ENCODE measurements around the gene EPS8L1.
"Not testable (repeated sequence)": the region's sequence is repeated elsewhere in the genome, so short reads cannot be mapped to it uniquely, and the experiment has no call there.

The EPS8L1 gene

DNA sequence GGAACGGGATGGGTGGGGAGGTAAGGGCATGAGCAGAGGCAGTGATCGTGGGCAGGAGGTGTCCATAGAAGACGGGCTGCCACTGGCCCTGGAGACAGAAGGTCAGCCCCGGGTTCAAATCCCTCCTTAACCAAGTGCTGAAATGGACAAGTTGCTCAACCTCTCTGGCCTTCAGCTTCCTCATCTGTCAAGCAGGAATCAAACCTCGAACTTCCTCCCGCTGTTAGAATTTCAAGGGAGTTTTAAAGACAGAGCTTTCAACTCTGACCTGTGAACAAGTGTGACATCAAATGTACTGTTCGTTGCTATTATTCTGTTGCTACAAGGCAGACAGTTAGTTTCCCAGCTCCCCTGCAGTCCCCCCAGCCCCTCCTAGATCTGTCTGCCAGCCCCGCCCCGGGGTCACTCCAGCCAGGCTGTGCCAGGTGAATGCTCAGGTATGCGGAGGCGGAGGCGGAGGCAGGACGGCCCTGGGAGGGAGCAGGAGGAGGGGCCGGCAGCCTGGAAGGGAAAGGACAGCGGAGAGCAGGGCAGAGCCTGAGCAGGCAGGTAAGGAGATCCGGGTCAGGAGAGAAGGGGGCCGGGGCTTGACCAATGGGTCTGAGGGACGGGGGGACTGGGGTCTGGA, at the start of gene EPS8L1:
Gene EPS8L1, plus strand, starts transcription at position 499 of the 628 bp plus-strand sequence. CDS start 576 bp downstream, outside the sequence.
- no peak for DNase-seq (ENCODE audit: low read depth in 2 of 2)

DNA sequence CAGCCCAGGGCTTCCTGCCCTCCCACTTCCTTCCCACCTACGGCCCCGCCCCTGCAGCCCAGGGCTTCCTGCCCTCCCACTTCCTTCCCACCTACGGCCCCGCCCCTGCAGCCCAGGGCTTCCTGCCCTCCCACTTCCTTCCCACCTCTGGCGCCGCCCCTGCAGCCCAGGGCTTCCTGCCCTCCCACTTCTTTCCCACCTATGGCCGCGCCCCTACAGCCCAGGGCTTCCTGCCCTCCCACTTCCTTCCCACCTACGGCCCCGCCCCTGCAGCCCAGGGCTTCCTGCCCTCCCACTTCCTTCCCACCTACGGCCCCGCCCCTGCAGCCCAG, 48.6 kb upstream of the EPS8L1 start:
- DNase-seq (ENCODE audit: low read depth in 2 of 2) = not testable (repeated sequence)

DNA sequence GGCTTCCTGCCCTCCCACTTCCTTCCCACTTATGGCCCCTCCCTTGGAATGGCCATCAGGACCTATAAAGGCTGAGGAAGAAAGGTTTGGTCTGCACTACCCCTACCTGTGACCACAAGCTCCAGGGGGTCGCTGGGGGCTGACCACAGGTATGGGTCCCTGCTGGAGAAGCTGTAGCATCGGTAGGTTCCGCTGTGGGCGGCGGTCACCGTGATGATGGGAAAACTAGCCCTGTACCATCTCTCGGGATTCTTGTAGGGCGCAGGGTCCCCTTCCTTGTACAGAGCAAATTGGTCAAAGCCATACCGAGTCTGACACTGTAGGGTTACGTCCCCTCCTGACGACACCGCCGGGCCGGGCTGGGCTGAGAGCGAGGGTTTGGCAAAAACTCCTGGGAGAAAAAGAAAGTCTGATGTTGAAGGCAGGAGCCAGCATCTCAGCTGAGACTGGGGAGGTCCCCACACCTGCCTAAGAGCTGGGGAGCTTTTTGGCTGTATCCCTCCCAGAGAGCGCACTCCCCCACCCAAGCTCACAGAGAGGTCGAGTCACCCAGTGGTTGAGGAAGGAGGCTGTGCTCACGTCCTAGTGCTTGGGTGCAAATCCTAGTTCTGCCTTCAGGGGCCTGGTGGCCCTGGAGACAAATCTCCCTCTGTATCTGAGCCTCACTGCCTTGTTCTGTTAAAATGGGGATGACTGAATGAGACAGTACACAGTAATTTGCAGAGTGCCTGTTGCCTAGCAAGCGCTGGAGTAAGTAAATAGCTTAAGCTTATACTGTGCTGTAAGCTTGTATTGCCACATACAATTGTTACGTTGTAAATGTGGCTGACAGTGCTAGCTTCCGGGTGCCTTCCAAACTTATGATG, 48.0 kb upstream of the EPS8L1 start:
- no peak for DNase-seq (ENCODE audit: low read depth in 2 of 2)

DNA sequence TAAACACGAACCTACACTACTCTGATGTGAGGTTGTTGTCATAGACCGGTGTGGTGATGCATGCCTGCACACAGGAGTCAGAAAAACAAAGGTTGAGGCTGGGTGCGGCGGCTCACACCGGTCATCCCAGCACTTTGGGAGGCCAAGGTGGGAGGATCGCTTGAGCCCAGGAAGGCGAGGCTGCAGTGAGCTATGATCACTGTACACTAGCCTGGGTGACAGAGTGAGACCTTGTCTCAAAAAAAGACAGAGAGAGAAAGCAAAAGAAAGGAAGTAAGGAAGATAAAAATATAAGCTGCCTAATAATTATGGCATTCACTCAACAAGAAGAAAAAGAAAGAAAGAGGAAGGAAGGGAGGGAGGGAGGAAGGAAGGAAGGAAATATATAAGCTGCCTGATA, 46.9 kb upstream of the EPS8L1 start:
- no peak for DNase-seq (ENCODE audit: low read depth in 2 of 2)

DNA sequence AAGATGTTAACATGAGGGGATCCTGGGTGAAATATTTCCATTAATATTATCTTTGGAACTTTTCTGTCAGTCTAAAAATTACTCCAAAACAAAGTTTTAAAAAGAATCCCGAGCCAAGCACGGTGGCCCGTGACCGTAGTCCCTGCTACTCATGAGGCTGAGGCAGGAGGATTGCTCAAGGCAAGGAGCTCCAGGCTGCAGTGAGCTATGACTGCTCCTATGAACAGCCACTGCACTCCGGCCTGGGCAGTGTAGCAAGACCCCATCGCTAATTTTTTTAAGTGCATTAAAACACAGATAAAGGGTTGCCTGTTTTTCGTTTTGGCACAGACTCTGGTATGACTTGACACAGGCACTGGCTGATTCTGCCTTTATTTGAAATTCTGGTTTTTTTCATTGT, 44.5 kb upstream of the EPS8L1 start:
- no peak for DNase-seq (ENCODE audit: low read depth in 2 of 2)

DNA sequence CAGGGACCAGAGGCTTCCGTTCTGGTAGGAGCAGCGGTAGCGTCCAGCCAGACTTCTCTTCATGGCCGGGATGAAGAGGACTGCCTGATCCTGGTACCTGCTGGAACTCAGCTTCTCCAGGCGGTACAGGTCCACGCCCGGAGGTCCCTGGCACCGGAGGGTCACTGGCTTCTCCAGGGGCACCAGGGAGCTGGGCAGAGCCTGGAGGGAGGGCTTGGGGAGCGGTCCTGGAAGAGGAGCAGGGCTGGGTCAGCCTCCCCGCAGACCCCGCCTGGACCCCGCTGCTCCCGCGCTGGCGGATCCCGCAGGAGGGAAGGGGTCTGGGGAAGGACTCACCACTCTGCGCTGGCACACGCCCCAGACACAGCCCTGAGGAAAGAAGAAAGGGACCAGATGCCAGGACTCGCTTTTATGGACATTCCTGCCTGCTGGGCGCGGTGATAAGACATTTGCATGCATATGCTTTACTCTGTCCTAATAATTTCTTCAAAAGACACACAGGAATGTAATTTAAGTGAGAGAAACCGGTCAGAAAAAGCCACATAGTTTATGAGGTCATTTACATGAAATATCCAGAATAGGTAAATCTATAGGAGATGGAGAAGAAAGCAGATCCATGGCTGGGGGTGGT, 43.4 kb upstream of the EPS8L1 start:
- DNase-seq (ENCODE audit: low read depth in 2 of 2) = no peak

DNA sequence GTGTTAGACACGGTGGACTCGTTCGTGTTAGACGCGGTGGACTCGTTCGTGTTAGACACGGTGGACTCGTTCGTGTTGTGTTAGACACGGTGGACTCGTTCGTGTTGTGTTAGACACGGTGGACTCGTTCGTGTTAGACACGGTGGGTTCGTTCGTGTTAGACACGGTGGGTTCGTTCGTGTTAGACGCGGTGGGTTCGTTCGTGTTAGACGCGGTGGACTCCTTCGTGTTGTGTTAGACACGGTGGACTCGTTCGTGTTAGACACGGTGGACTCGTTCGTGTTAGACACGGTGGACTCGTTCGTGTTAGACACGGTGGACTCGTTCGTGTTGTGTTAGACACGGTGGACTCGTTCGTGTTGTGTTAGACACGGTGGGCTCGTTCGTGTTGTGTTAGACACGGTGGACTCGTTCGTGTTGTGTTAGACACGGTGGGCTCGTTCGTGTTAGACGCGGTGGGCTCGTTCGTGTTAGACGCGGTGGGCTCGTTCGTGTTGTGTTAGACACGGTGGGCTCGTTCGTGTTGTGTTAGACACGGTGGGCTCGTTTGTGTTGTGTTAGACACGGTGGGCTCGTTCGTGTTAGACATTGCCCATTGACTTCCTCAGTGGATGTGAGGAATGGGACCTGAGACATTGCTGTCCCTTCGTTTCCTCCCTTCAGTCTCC, 42.6 kb upstream of the EPS8L1 start:
- DNase-seq (ENCODE audit: low read depth in 2 of 2) = not testable (repeated sequence)

DNA sequence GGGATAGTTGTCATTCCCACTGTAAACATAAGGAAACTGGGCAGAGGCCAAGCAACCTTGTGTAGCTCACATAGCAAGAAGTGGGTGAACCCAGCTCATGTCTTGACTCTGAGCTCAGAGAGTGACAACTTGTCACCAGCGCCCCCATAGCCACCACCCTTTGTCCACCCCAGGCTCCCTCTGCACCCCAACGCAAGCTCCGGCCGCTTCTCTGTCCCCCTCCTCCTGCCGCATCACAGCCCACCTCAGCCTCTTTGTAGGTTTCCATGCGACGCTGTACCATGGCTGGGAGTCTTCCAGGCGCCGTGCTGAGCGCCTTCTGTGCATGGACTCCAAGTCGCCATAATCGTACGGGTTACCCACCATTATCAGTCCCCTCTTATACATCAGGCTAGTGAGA, 40.9 kb upstream of the EPS8L1 start:
- DNase-seq (ENCODE audit: low read depth in 2 of 2) = no peak

DNA sequence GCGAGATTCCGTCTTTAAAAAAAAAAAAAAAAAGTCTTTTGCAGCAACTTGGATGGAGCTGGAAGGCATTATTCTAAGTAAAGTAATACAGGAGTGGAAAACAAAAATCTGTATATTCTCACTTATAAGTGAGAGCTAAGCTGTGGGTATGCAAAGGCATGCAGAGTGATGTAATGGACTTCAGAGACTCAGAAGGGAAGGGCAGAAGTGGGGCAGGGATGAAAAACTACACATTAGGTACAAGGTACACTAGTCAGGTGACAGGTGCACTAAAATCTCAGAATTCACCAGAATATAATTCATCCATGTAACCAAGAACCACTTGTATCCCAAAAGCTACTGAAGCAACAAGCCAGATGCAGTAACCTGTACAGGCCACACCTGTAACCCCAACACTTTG, 39.6 kb upstream of the EPS8L1 start:
- DNase-seq (ENCODE audit: low read depth in 2 of 2) = no peak

DNA sequence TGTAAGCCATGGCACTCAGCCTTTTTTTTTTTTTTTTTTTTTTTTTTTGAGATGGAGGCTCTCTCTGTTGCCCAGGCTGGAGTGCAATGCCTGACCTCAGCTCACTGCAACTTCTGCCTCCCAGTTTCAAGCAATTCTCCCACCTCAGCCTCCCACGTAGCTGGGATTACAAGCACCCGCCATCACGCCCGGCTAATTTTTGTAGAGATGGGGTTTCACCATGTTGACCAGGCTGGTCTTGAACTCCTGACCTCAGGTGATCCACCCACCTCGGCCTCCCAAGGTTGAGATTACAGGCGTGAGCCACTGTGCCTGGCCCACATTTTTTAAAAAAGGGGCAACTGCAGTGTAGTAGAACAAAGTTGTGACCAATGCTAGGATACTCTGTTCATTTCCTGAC, 38.1 kb upstream of the EPS8L1 start:
- DNase-seq (ENCODE audit: low read depth in 2 of 2) = not testable (repeated sequence)

DNA sequence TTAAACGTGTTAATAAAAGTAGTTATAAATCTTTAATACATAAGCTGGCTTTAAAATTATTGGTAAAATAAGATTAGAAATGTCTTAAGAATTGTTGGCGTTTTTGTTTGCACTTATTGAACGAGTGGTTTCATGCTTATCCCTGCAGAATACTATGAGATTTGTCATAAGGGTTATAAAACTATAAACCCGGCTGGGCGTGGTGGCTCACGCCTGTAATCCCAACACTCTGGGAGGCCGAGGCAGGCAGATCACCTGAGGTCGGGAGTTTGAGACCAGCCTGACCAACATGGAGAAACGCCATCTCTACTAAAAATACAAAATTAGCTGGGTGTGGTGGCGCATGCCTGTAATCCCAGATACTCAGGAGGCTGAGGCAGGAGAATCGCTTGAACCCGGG, 35.0 kb upstream of the EPS8L1 start:
- not testable (repeated sequence) for DNase-seq (ENCODE audit: low read depth in 2 of 2)

DNA sequence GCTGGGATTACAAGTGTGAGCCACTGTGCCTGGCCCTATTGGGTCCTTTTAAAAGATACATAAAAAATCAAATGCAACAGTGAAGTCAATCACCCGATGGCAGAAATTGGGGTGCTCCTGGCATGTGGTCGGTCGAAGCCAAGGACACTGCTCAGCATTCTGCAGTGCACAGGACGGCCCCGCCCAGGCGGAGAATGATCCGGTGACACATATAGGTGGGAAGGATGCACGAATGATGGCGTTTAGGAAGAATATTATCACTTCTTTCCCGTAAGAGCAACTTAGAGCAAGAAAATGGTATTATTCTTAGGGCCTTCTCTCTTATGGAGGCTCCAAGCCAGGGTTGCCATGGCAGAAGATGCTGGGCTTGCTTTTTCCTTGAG, 34.4 kb upstream of the EPS8L1 start:
- DNase-seq (ENCODE audit: low read depth in 2 of 2) = no peak

DNA sequence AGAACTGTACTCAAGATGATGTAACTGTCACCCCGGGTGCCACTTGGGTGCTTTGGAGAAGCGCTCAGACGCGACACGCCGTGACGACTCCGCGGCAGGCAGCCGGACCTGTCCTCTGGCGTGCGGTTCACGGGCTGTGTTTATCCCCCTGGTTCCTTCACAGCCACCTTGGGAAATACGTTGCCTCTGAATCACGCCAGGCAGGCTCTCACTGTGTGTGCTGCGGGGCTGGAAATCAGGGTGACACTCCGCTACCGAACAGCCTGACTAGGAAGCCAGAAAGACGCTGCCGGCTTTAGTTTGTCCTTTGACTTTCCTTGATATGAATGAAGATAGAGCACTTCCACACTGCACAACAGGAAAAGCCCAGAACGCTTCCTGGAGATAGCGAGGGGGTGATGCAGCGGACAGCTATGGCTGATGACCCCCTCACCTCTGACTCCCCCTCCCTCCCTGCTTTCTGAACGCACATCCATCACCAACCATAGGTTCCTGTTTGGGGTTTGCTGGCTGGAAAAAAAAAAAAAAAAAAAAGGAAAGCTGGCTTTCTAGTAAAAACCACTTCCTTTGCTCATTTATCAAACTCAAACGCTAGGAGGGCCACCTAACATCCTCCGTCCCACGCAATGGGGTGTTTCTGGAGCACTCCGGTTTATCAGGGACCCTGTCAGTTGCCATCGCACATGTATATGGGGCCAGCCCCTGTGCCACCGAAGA, 33.9 kb upstream of the EPS8L1 start:
- no peak for DNase-seq (ENCODE audit: low read depth in 2 of 2)

DNA sequence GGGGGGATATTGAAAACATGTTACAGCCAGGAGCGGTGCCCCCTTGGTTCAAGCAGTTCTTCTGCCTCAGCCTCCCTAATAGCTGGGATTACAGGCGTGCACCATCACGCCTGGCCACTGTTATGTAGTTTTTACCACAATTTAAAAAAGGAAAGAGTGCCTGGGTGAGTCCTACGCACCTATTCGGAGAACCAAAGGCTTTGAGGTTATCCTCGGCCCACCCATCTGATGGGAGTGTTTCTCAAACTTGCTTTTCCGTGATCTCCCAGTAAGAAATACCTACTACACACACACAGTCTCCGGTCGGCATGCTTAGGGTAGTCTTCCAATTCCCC, 33.4 kb upstream of the EPS8L1 start:
- DNase-seq (ENCODE audit: low read depth in 2 of 2) = no peak

DNA sequence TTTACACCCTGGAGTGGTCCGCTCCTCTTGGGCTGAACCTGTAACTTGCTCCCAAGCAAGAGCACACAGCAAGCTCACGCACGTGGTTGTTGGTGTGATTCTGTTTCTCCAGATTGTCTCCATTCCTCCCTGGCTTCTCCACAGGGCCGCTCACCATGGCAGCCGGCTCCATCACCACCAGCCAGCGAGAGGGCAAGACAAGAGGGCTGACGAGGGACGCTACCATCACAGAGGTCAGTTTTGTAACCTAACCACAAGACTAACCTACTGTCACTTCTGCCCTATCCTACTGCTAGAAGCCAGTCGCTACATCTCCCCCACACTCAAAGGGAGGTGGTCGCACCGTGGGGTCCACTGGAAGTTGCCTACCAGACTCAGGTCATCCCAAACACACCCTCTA, 33.0 kb upstream of the EPS8L1 start:
- DNase-seq (ENCODE audit: low read depth in 2 of 2) = no peak

DNA sequence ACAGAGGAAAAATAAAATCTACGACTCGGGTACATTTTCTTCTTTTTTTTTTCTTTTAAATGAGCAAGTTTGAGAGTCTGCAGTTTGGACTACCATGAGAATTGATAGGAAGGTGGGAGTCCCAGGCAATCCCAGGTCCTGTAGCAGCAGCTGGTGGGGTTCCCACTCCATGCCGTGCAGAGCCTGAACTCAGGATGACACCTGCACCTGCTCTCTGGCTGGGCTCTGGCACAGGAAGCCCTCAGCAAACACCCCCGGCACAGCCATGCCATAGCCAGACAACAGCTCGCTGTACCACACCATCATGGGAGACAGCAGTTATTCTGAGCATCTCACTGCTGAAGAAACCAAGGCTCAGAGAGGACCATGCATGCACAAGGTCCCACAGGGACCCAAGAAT, 31.4 kb upstream of the EPS8L1 start:
- no peak for DNase-seq (ENCODE audit: low read depth in 2 of 2)

DNA sequence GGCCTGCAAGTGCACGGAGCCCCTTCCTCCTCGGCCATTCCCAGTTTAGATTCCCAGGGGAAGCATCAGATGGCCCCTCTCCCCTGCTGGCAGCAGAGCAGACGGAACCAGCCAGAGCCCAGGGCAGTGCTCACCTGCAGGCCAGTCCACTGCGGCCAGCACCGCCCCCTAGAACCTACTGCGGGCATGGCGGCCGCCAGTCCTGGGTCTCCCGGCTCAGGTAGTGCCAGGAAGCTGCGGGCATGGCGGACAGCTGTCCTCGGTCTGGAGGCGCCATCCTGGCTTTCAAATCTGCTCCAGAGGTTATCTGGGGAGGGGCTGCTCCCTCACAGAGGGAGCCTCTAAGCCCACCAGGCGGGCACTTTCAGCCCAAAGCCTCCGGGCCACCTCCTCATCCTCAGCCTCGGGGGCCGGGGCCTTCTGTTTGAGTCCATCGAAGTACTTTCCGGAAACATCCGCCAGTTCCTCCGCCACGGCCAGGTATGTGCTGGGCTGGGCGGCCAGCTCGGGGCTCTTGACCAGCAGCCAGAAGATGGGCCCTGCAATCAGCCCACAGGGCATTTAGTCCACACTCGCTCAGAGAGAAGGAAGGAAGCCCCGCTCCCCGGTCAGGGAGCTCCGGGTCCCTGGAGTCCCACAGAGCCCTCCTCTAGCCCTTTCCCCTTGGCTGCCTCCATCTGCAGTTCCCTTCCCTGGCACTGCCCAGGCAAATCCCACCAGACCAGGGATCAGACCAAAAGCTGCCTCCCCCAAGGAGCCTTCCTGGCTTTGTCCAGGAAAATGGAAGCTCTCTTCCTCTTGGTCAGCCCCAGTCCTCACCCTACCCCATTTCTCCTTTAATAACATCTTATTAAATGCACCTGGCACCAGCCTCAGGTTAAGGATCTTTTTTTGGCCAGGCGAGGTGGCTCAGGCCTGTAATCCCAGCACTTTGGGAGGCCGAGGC, 30.6 kb upstream of the EPS8L1 start:
- no peak for DNase-seq (ENCODE audit: low read depth in 2 of 2)

DNA sequence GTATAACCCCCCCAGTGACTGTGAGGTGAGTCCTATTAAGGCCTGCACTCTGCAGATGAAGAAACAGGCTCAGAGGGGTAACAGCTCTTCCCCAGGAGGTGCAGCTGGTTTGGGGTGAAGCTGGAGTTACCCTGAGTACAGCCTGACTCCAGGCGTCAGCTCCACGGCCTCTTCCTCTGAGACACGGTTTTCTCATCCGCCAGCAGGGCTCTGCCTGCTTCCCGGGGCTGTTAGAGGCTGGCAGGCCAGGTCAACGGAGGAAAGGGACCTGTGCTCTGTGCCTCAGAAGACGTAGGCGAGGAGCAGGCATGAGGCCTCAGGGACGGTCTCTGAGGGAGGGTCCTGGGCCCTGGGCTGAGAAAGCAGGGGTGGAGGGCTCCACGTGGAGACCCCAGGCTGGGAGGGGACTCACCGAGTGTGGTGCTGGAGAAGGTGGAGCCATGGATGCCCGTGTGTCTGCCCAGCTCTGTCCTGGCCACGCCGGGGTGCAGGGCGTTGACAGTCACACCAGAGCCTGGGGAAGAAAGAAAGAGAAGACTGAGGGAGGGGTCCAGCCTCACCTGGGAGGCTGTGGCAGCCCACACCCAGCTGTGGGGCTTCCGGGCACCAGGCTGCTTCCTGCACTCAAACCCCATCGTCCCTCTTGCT, 28.6 kb upstream of the EPS8L1 start:
- DNase-seq (ENCODE audit: low read depth in 2 of 2) = no peak

DNA sequence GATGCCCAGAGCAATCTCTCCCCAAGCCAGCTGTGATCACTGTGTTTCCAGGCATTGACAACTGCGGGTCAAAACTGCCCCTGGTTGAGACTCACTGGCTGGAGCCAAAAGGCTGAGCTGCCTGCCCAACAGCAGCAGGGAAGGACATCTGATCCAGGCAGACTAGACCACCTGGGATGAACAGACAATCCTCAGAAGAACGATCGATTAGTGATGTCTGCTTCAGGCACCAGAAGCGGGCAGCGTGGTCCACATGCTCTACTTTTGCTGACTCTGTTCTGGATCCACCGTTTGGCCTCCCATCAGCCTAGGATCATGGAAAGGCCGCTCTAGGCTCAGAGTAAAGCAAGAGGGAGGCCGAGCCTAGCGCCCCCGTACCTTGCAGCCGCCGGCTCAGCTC, 27.7 kb upstream of the EPS8L1 start:
- no peak for DNase-seq (ENCODE audit: low read depth in 2 of 2)

DNA sequence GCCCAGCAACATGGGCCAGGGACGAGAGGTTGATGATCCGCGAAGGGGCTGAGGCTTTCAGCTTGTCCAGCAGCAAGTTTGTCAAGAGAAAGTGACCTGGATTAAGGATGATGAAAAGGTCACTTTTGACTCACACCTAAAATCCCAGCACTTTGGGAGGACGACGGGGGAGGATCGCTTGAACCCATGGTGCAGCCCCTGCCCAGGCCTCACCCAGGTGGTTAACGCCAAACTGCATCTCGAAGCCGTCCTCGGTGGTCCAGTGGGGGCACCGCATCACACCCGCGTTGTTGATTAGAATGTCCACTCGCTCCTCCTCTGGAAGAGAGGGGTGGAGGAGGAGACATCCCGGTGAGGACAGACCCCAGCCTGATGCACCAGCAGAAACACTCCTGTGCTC, 27.2 kb upstream of the EPS8L1 start:
- DNase-seq (ENCODE audit: low read depth in 2 of 2) = no peak
